CD14-positive monocyte (primary cell): ENCODE data around the gene MICALL2. TPM values are rescaled to one million over a fixed set of nuclear protein-coding genes. Genes with fewer than 3 reads are reported as not detected.

Experiments
- DNase-seq, 3 donors: peaks; one replicate each; pipeline ENCODE4 v3.0.0-alpha.2; 2011 to 2022
- H2AFZ ChIP-seq: 2 replicates; pipeline ENCODE4 v1.6.0; 2012; ENCODE audit warnings: mild to moderate bottlenecking, low read depth, low read length, inconsistent platforms; ENCODE audit not compliant: insufficient read depth, poor library complexity, severe bottlenecking
- H3K27ac ChIP-seq, 2 donors: 1 replicate in 1 of 2; 2 replicates in 1 of 2; pipeline ENCODE4 v1.5.1; 2012 to 2013; ENCODE audit warnings: low read length in 2 of 2, control low read depth in 1 of 2, inconsistent platforms in 1 of 2, low read depth in 1 of 2, mild to moderate bottlenecking in 1 of 2
- H3K27me3 ChIP-seq, 2 donors: one replicate each; pipeline versions ENCODE4 v1.6.0 to v1.6.1; 2011 to 2013; ENCODE audit warnings: low read length in 2 of 2; ENCODE audit not compliant: control insufficient read depth in 2 of 2, insufficient read depth in 2 of 2
- H3K36me3 ChIP-seq, 2 donors: replicated peaks in 1 of 2; 1 replicate in 1 of 2; 2 replicates in 1 of 2; pipeline versions ENCODE4 v1.5.1 to v1.6.1; 2012 to 2013; ENCODE audit warnings: low read length in 2 of 2, control low read depth in 1 of 2, inconsistent platforms in 1 of 2, mild to moderate bottlenecking in 1 of 2; ENCODE audit not compliant: insufficient read depth in 2 of 2, control insufficient read depth in 1 of 2
- H3K4me1 ChIP-seq, 2 donors: 1 replicate in 1 of 2; 2 replicates in 1 of 2; pipeline versions ENCODE4 v1.5.1 to v1.6.1; 2012 to 2013; ENCODE audit warnings: low read length in 2 of 2, control low read depth in 1 of 2, inconsistent platforms in 1 of 2, mild to moderate bottlenecking in 1 of 2, moderate library complexity in 1 of 2; ENCODE audit not compliant: insufficient read depth in 2 of 2, control insufficient read depth in 1 of 2
- H3K4me2 ChIP-seq: replicated peaks from 2 replicates; pipeline ENCODE3; 2012; ENCODE audit warnings: low read length, moderate library complexity, mild to moderate bottlenecking; ENCODE audit not compliant: poor library complexity, severe bottlenecking; ENCODE audit errors: extremely low read depth
- H3K4me3 ChIP-seq, 3 experiments: fragments of 200-600 bp in 1 of 3; sonication (generic) in 1 of 3; replicated peaks in 1 of 3; 1 replicate in 2 of 3; 2 replicates in 1 of 3; pipeline ENCODE4 v1.5.1; 2011 to 2013; ENCODE audit warnings: low read length in 3 of 3, mild to moderate bottlenecking in 3 of 3, control low read depth in 2 of 3, low read depth in 2 of 3, inconsistent platforms in 1 of 3, moderate library complexity in 1 of 3
- H3K79me2 ChIP-seq: 2 replicates; pipeline ENCODE4 v1.6.0; 2012; ENCODE audit warnings: mild to moderate bottlenecking, control low read depth, inconsistent platforms, low read length, moderate library complexity; ENCODE audit not compliant: insufficient read depth
- H3K9ac ChIP-seq: 2 replicates; pipeline ENCODE4 v1.6.0; 2017; ENCODE audit warnings: low read length, mild to moderate bottlenecking; ENCODE audit not compliant: insufficient read depth, poor library complexity, severe bottlenecking
- H3K9me3 ChIP-seq, 2 donors: replicated peaks in 1 of 2; 1 replicate in 1 of 2; 2 replicates in 1 of 2; pipeline versions ENCODE4 v1.5.1 to v1.6.1; 2012 to 2013; ENCODE audit warnings: low read length in 2 of 2, control low read depth in 1 of 2; ENCODE audit not compliant: control insufficient read depth in 1 of 2, insufficient read depth in 1 of 2
- H4K20me1 ChIP-seq: 2 replicates; pipeline ENCODE4 v1.6.0; 2012; ENCODE audit warnings: mild to moderate bottlenecking, low read length, control low read depth, moderate library complexity; ENCODE audit not compliant: insufficient read depth
- H3K27ac Mint-ChIP-seq, 7 donors: one replicate each; pipeline ENCODE4 v1.8.0; 2020; ENCODE audit warnings: mild to moderate bottlenecking in 7 of 7, mixed read lengths in 7 of 7, moderate library complexity in 6 of 7, inconsistent platforms in 2 of 7
- H3K27me3 Mint-ChIP-seq, 3 donors: one replicate each; pipeline ENCODE4 v1.8.0; 2021 to 2022; ENCODE audit warnings: low read depth in 3 of 3, mild to moderate bottlenecking in 3 of 3, mixed read lengths in 3 of 3, moderate library complexity in 3 of 3, inconsistent platforms in 1 of 3
- H3K36me3 Mint-ChIP-seq, 2 donors: one replicate each; pipeline ENCODE4 v1.8.0; 2020; ENCODE audit warnings: mixed read lengths in 2 of 2, inconsistent platforms in 1 of 2, mild to moderate bottlenecking in 1 of 2
- H3K4me1 Mint-ChIP-seq: one replicate; pipeline ENCODE4 v1.8.0; 2020; ENCODE audit warnings: mild to moderate bottlenecking, mixed read lengths
- H3K4me3 Mint-ChIP-seq, 2 donors: one replicate each; pipeline ENCODE4 v1.8.0; 2020; ENCODE audit warnings: mild to moderate bottlenecking in 2 of 2, mixed read lengths in 2 of 2, moderate library complexity in 1 of 2
- H3K9me3 Mint-ChIP-seq, 7 donors: one replicate each; pipeline ENCODE4 v1.8.0; 2020 to 2022; ENCODE audit warnings: mixed read lengths in 7 of 7, mild to moderate bottlenecking in 6 of 7, moderate library complexity in 6 of 7, inconsistent platforms in 2 of 7
- CTCF ChIP-seq: fragments of 200-600 bp; IDR thresholded peaks from one replicate; pipeline ENCODE4 v1.8.0; 2022; ENCODE audit warnings: antibody characterized with exemption, mild to moderate bottlenecking
- WGBS: methylation state at CpG from one replicate; pipeline ENCODE4 v1.1.5; 2013; ENCODE audit warnings: missing lambda C conversion rate; ENCODE audit not compliant: insufficient coverage; 5-methylcytosine and 5-hydroxymethylcytosine counted together
- intact Hi-C, 2 donors: fragments of 100-400 bp; cut with micrococcal nuclease; formaldehyde crosslinking; loops; one replicate each; pipeline versions ENCODE4 v1.15.0 to v1.15.1; 2023
- polyA plus RNA-seq, 3 donors: library from polyadenylated mRNA; depleted of rRNA in 1 of 3; unstranded in 2 of 3; stranded (reverse) in 1 of 3; fragments of 300-500 nt in 2 of 3; fragments of >200 nt in 1 of 3; fragmentation: Illumina TruSeq in 2 of 3; gene quantifications; 1 replicate in 2 of 3; 2 replicates in 1 of 3; pipeline ENCODE4 v1.2.3, GENCODE V29; 2012 to 2021

The MICALL2 gene
- polyA plus RNA-seq, 3 donors = 0.14 to 7.2 (median 0.72) TPM

DNA sequence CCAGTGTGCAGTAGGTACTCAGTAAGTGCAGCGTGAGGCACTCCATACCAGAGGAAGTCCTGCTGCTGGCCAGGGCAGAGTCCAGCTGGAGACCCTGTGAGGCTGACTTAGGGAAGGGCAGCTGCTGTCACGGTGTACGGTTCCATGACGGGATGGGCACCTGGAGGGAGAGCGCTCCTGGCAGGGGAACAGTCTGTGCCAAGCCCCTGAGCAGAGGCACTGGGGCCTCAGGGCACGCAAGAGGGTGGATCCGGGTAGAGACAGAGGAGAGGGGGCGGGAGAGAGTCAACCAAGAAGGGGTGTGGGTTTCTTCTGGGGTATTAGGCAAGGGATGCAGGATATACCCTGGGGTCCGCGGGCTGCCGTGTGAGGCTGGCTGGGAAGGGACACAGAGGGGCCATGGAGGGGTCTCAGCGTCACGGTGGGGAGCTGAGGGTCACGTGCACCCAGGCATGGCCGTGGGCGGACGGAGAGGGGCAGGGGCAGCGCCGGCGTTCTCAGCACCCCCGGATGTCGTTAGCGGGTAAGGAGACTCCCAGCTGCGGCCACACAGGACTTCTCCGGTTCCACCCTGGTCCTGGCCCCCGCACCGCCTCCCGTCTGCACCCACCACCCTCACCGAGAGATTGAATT lies 70.5 kb downstream of the MICALL2 start:
- H4K20me1 ChIP-seq = no peaks in the 10 kb centered on the region
- peak overlapping the region in 1 of 2 donors; percentile 53 for H3K4me3 Mint-ChIP-seq
- no peak overlapping the region for H2AFZ ChIP-seq
- H3K4me1 ChIP-seq = no peaks in the 10 kb centered on the region
- no peak overlapping the region for H3K4me3 ChIP-seq
- H3K9me3 Mint-ChIP-seq = peaks cover 2 to 14% (median 10%) of the 10 kb centered on the region in 7 donors
- H3K27ac ChIP-seq = no peak overlapping the region
- H3K4me1 Mint-ChIP-seq = no peaks in the 10 kb centered on the region
- H3K27ac Mint-ChIP-seq = no peak overlapping the region
- H3K4me2 ChIP-seq = no peak overlapping the region
- no peaks in the 10 kb centered on the region for H3K36me3 Mint-ChIP-seq
- peaks cover 4 to 5% of the 10 kb centered on the region in 2 donors for H3K9me3 ChIP-seq
- no peak overlapping the region for H3K9ac ChIP-seq
- H3K79me2 ChIP-seq = no peaks in the 10 kb centered on the region
- no peaks in the 10 kb centered on the region for H3K36me3 ChIP-seq
- peaks cover 22 to 39% (median 24%) of the 10 kb centered on the region in 3 donors for H3K27me3 Mint-ChIP-seq
- no peak for DNase-seq
- intact Hi-C loops = no loop called here
- H3K27me3 ChIP-seq = peaks cover 0 to 6% of the 10 kb centered on the region in 2 donors
- WGBS = 77% methylated on average over 25 of the region's 29 CpGs
- no peak for TF ChIP-seq CTCF

DNA sequence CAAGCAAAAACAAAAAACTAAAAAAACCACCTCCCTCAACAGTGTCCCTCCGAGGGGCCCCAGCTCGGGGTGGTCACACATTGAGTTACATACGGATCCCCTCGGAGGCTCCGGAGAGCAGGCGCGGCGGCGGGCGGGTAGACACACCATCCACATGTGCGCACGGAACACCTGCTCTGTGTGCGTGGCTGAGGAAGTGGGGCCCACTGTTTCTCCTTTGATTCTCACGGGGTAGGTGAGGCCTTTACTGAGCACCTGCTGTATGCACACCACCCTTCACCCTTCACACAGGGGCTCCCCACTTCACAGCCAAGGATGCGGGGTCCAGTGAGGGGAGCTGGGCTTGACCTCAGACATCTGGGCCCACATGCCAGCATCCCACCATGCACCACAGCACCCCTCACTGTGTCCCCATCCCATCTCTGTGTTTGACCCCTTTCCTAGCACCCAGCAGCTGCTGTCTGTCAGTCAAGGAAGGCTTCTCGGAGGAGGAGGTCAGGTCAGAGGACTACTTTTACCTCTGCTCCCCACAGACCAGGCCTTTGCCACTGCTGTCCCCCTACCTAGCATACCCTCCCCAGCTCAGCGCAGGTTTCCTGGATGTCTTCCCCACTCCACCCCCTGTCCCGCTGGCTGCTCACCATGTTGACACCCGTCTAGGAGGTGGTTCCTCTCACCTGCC lies 71.1 kb downstream of the MICALL2 start:
- H2AFZ ChIP-seq = no peak overlapping the region
- intact Hi-C loops = no loop called here

More for the DNA sequence above, 71.1 kb downstream of the MICALL2 start:
- H3K36me3 ChIP-seq = no peaks in the 10 kb centered on the region
- Mint-ChIP-seq H3K27ac (no peak overlapping the region), H3K4me1 (no peaks in the 10 kb centered on the region), H3K4me3 (peak overlapping the region in 1 of 2 donors; percentile 53), H3K9me3 (peaks cover 2 to 14% (median 7%) of the 10 kb centered on the region in 7 donors), H3K27me3 (peaks cover 22 to 39% (median 27%) of the 10 kb centered on the region in 3 donors), H3K36me3 (no peaks in the 10 kb centered on the region)
- 89% methylated on average over 17 of the region's 19 CpGs for WGBS
- no peak for TF ChIP-seq CTCF
- no peaks in the 10 kb centered on the region for H3K4me1 ChIP-seq
- peaks cover 4 to 5% of the 10 kb centered on the region in 2 donors for H3K9me3 ChIP-seq
- no peaks in the 10 kb centered on the region for H4K20me1 ChIP-seq
- DNase-seq = no peak
- H3K9ac ChIP-seq = no peak overlapping the region
- H3K79me2 ChIP-seq = no peaks in the 10 kb centered on the region
- peaks cover 0 to 6% of the 10 kb centered on the region in 2 donors for H3K27me3 ChIP-seq
- H3K27ac ChIP-seq = no peak overlapping the region
- no peak overlapping the region for H3K4me3 ChIP-seq
- no peak overlapping the region for H3K4me2 ChIP-seq
